HG03103 (cell line): Measurements from ENCODE around the gene PRRC2B.
"Not testable (repeated sequence)": the region's sequence is repeated elsewhere in the genome, so short reads cannot be mapped to it uniquely, and the experiment has no call there.

ENCODE experiments used
- ATAC-seq: cut with Tn5 transposase; IDR thresholded peaks from one replicate; pipeline ENCODE4 v1.9.1; 2021; ENCODE audit warnings: low read depth; ENCODE audit not compliant: unreplicated experiment

Gene PRRC2B

DNA sequence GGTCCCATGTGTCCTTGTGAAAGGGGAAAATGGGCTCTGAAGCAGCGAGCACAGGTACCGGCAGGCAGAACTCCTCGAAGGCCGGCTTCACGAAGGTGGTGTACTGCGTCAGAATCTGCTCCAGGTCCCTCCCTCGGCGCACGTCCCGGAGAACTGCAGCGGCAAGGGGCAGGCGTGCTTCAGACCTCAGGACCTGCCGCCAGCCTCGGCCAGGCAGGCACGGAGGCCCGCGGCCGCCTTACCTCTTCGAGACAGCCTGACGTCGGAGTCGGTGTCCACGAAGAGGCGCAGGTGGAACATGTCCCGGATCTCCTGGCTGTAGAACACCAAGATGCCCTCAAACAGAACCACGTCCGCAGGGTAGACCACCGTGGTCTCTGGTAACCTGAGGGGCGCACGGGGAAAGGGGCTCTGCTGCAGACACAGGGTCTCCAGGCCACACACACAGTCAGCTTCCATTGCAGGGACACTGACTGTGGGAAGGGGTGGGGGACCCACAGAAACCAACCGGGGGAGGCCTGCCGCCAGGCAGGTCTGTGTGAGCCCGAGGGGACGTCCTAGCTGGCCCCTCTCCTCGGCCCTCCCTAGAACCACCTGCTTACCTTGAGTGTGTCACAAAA is 135.1 kb downstream of the PRRC2B start:
- ATAC-seq = no peak

DNA sequence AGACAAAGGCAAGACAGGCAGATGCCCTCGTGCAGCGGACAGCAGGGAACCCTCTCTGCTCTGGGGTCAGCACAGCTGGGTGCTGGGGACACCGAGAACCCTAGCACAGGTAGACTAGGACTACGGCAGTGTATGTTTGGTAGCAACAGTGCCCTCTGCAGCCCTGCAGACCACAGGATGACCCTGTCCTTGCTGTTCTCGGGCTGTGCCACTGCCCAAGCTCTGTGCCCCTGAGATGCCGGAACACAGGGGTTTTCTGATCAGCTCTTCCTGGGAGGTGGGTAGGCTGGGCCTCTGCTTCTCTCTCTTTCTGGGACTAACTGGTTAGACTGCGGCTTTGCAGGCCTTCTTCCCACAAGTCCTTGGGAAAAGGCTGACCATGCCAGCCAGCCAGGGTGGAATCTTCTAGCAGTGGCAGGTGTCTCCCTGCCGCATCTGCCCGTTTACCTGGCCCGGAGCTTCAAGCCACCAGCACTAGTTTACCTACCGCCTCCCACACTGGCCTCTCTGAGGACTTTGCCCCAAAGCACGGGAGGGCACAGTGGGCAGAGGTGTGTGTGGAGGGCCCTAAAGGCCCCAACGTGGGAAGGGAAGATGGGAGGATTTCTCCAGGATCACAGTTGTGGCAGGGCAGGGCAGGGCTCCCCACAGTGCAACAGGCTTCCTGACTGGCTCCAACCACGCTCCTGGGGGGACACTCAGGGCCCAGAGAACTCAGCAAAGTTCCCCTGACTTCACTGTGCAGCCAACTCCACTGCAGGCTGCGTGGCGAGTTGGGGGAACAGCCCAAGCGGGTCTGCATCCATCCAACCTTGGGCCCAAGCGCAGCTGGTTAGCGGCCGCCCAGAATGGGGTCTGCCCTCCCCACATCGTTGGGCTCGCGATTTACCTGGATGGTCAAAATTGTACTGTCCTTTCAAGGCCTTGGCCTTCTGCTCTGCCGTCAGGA is 136.0 kb downstream of the PRRC2B start:
- ATAC-seq = no peak

DNA sequence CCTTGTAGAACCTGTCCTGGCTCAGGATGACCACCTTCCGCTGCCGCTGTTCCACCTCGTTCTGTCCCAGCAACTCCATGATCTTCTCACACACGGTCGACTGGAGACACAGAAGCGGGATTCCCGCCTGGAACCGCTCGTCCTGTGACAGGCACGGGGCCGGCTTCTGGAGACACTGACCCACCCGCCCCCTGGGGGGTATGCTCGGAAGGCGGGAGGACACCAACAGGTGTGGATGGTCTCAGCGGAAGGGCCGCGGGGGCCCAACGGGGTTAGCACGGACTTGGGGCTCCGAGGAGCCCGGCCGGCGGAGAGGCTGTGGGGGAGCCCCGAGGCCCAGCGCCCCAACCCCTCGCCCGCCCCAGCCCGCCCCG is 136.6 kb downstream of the PRRC2B start:
- ATAC-seq = peak; percentile 18

DNA sequence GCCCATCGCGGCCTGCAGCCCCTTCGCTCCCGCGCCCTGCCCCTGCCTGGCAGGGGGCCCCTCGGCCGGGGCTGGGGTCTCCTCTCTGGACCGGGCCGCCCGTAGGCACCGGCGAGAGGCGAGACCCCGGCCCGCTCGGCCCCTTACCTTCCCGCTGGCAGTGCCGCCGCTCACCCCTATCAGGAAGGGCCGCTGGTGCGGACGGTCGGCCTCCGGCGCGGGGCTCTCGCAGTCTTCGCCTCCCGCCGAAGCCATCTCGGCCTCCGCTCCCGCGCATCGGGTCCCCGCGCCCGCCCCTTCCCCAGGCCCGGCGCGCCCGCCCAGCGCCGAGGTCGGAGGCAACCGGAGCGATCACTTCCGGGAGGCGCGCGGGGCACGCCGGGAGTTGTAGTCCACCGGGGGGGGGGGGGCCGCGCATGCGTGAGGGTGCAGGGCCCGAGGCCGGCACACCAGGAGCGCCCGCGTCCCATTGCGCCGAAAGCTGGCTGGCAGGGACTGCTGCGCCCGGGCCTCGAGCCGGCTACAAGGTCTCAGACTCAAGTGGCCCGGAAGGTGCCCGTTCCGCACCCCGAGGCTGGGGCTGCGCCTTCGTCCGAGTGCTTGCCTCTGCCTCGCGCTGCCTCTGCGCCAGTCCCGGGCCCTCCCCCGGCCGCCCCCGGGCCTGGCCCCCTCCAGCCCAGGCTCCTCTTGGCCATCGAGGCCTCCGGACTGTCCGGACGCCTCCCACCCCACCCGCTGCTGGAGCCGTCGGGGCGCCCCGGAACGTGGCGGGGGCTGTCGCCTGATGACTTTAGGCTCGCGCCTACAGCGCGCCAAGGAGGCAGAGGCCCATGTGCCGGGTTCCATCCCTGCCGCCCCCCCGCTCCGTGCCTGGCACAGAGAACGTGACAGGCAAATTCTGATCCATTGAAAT is 137.3 kb downstream of the PRRC2B start, which contains the start of gene UCK1:
Gene UCK1, minus strand, starts transcription at position 344 of the 913 bp plus-strand sequence. Its CDS starts 89 bp downstream, at position 255.
- peak; percentile 70 for ATAC-seq

DNA sequence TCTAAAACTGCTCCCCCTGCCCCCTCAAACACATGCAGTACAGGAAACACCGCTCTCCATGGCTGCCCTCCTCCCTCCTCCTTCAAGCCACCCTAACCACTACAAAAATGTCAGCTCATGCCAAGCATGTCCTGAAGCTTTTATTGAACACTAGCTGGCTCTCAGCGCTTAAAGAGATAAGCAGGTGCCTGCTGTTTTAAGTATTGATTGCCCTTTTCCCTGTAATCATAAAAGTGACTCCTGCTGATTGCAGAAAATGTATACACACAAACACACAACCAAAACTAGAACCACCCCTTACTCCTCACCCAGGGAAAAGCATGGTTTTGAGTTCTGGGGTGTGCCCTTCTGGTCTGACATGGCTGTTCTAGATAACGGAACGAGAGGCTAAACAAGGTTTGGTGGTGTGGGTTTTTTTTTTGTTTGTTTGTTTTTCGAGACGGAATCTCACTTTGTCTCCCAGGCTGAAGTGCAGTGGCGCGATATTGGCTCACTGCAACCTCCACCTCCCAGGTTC is 140.9 kb downstream of the PRRC2B start:
- ATAC-seq = no peak

DNA sequence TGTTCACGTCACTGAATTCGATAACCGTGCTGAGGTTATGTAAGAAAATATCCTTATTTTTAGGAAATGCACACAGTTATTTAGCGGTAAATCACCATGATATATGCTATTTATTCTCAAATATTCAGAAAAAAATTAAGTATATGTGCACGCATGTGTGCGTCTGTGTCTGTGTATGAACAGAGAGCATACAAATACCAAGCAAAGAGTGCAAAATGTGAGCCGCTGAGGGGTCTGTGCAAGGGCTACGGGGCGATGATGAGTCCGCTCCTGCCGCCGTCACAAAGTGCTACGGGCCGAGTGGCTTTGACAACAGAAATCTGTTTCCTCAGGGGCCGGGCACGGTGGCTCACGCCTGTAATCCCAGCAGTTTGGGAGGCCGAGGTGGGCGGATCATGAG is 144.1 kb downstream of the PRRC2B start:
- ATAC-seq = no peak

DNA sequence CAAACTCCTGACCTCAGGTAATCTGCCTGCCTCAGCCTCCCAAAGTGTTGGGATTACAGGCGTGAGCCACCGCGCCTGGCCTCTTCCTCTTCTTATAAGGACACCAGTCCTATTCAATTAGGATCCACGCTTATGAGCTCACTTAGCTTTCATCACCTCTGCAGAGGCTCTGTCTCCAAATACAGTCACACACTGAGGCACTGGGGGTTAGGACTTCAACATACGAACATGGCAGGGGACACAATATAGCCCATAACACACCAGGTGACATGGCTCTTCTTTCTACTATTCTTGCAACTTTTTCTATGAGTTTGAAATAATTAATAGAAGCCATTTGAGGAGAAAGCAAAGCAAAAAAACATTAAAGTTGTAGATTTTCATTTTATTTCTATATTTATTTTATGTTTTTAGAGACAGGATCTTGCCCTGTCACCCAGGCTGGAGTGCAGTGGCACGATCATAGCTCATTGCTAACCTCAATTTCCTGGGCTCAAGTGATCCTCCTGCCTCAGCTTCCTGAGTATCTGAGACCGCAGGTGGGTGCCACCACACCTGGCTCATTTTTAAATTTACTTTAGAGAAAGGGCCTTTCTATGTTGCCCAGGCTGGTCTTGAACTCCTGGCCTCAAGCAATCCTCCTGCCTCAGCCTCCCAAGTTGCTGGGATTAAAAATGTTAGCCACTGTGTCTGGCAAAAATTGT is 145.5 kb downstream of the PRRC2B start:
- no peak for ATAC-seq

DNA sequence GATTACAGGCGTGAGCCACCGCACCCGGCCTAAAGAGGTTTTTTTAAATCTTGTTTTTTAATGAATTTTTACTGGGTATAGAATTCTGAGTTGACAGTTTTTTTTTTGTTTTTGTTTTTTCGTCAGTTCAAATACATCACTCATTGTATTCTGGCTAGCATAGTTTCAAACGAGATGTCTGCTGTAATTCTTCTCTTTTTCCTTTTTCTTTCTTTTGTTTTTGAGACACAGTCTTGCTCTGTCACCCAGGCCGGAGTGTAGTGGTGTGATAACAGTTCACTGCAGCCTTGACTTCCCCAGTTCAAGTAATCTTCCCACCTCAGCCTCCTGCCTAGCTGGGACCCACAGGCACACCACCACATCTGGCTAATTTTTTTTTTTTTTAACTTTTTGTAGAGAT is 149.3 kb downstream of the PRRC2B start:
- ATAC-seq = no peak

DNA sequence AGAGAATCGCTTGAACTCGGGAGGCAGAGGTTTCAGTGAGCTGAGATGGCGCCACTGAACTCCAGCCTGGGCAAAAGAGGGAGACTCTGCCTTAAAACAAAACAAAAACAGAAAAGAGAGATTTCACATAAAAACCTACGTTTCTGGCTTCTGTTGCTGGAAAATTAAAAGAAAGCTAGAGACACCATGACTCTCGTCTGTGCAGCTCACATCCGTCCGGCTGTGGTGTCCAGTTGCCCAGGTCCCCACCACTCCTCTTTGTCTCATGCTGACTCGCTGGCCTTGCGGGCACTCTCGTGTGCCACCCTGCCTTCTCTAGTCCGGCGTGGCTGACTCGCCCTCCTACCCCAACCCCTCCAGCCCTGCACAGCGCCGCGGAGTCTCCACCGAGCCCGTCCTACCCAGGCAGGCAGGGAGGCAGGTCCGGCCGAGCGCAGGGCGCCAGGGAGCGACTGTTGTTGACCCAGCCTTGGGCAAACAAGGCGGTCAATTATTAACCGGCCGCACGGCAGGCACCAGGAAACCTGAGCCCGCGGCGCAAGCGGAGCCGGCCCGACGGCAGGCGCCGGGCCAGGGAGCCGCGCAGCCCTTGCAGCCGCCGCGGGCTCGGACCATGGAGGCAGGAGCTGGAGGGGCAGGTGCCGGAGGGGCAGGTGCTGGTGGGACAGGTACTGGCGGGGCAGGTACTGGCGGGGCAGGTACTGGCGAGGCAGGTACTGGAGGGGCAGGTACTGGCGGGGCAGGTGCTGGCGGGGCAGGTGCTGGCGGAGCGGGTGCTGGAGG is 151.3 kb downstream of the PRRC2B start, which contains the start of gene PRRT1B:
Gene PRRT1B, plus strand, starts transcription at position 521 of the 783 bp plus-strand sequence. Its CDS starts 93 bp downstream, at position 614.
- no peak for ATAC-seq

DNA sequence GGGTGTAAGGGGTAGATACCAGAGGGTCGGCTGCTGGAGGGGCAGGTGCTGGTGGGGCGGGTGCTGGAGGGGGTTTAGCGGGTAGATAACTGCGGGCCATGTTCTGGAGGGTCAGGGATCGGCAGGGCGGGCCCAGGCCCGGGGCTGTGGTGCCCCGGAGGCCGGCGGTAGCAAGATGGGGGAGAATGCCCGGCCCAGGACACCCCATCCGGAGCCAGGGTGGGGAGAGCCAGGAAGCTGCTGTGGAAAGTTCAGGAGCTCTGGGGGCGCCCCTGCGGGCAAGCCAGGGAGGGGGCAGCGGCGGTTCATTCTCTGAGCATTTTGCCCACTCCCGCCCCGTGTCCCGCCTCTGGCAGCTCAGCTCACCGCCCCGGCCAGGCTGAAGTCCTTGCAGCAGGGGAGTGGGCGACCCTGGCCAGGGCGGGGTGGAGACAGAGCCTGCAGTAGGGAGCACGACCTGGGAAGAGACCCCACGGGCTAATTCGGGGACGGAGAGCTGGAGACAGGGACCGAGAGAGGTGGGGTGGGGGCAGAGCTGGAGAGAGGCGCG is 152.0 kb downstream of the PRRC2B start:
- ATAC-seq = no peak

DNA sequence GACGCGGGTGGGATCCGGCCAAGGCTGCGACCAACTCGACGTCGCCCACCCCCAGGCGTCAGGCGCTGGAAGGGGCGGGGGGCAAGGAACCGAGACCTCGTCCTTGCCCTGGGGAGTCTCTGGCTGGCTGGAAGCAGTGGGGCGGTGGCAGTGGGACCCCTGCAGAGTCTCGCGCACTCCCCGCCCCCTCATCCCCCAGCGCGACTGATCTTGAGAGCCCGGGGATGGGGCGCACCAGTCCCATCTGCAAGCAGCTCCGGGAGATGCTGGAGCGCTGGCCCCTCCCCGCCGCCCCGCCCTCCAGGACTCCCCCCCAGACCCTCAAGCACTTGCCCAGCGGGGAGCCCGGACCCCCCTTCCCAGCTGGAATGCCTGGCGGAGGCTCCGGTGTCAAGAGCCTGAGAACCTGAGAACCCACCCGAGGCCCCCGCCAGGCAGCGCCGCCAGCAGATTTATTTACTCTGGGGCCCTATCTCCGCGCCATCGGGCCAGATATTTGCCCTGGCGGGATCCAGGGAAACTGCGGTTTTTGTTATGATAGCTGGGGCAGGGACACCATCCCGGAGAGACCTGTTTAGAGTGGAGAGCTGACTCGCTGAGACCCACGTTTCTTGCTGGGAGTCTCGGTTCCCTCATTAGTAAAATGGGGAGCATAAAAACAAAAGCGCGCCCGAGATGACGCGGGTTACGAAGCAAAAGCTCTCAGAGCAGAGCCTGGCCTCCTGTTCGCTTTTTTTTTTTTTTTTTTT is 152.6 kb downstream of the PRRC2B start:
- ATAC-seq = no peak

DNA sequence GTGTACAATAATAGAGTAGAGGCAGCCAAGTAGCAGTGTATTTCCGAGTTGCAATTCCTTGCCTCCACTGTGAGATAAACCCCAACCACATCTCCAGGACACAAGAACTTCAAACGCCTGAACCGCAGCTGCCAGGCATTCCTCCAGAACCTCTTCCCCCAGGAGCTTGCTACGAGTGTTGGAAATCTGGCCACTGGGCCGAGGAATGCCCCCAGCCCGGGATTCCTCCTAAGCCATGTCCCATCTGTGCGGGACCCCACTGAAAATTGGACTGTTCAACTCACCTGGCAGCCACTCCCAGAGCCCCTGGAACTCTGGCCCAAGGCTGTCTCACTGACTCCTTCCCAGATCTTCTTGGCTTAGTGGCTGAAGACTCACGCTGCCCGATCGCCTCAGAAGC is 155.3 kb downstream of the PRRC2B start:
- not testable (repeated sequence) for ATAC-seq
